ENCODE measurements around the gene MAPK1IP1L. TPM values are rescaled to one million over a fixed set of nuclear protein-coding genes. Genes with fewer than 3 reads are reported as not detected.
"Not testable (repeated sequence)": the region's sequence is repeated elsewhere in the genome, so short reads cannot be mapped to it uniquely, and the experiment has no call there.

The MAPK1IP1L gene
- total RNA-seq, 3 donors from 2014 or later, result 67.7 to 72.7 (median 69.7) TPM

DNA sequence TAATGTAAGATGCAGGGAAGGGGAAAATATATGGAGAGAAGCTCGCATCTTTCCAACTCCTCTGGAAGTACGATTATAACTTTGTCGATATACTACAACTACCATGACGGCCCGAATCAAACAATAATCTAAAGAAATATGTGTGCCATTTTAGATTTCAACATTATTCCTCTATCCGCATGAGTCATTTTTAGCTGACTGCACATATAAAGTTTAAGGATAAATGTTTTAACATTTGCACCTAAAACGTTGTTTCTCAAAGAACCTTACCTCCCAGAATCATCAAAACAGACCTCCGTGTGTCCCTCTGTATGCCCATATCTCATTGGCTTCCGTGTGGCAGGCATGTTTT is 25.0 kb upstream of the MAPK1IP1L start:
- TF ChIP-seq, protein P1, sequence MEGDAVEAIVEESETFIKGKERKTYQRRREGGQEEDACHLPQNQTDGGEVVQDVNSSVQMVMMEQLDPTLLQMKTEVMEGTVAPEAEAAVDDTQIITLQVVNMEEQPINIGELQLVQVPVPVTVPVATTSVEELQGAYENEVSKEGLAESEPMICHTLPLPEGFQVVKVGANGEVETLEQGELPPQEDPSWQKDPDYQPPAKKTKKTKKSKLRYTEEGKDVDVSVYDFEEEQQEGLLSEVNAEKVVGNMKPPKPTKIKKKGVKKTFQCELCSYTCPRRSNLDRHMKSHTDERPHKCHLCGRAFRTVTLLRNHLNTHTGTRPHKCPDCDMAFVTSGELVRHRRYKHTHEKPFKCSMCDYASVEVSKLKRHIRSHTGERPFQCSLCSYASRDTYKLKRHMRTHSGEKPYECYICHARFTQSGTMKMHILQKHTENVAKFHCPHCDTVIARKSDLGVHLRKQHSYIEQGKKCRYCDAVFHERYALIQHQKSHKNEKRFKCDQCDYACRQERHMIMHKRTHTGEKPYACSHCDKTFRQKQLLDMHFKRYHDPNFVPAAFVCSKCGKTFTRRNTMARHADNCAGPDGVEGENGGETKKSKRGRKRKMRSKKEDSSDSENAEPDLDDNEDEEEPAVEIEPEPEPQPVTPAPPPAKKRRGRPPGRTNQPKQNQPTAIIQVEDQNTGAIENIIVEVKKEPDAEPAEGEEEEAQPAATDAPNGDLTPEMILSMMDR (IDR thresholded peaks at IDR 0.05), result no peak
- H3K9me3 ChIP-seq, result no peaks in the 10 kb centered on the region
- DNase-seq (no peak), ATAC-seq (no peak)
- H3K4me1 ChIP-seq (ENCODE audit: low read depth), result peaks cover 21% of the 10 kb centered on the region
- H3K36me3 ChIP-seq (ENCODE audit: low read depth), result no peaks in the 10 kb centered on the region
- intact Hi-C loops (cut with DNase I, micrococcal nuclease), result no loop called here
- H3K4me3 ChIP-seq, result peak overlapping the region; percentile 42

DNA sequence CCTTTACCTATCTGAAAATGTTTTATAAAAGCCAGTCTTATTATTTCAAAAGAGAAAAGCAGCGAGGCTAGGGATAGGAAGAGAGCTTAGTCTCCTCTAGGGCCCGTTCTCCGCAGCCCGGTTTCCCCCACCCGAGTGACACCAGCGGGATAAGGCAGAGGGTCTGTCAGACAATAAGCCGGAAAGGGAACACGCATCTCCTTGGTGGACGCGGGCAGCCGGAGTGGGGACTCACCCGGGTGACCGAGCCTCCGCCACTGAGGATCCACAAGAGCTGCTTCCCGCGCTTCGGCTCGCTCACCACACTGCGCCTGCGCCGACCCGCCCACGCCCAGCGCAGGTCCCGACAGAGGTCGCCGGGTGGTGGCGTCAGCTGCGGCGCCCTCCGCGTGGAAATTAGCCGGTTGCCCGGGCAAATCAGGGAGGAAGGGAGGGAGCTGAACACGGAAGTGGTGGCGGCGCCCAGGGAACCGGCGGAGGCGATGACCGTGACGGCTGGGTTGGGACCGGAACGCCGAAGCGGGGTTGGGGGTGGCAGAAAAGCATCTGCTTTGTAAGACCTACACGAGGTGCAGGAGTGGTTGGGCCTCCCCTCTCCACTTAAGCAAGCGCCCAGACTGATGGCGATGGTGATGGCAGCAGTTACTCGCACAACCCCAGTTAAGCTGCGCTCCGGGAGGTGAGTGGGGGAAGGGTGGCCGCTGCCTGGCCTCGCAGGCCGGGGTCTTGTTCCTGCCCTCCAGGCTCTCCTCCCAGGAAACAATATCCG is 24.5 kb upstream of the MAPK1IP1L start, which contains the start of the genes SOCS4 and WDHD1:
Gene SOCS4 (plus strand): TSS at position 444 of the 769 bp plus-strand sequence. CDS start 15,806 bp downstream, outside the sequence.
Gene WDHD1 (minus strand): TSS at position 307 of the 769 bp plus-strand sequence. CDS start 312 bp downstream, outside the sequence.
- DNase-seq, result peak; percentile 96 to 98 (median 97)
- TF ChIP-seq, protein P1 (IDR thresholded peaks at IDR 0.05), result no peak
- intact Hi-C loops (cut with DNase I, micrococcal nuclease), result no loop called here
- peaks cover 21% of the 10 kb centered on the region for H3K4me1 ChIP-seq (ENCODE audit: low read depth)
- no peaks in the 10 kb centered on the region for H3K36me3 ChIP-seq (ENCODE audit: low read depth)
- H3K9me3 ChIP-seq, result no peaks in the 10 kb centered on the region
- ATAC-seq, result peak; percentile 100
- peak within 1 kb of the TSS; percentile 42 for H3K4me3 ChIP-seq

DNA sequence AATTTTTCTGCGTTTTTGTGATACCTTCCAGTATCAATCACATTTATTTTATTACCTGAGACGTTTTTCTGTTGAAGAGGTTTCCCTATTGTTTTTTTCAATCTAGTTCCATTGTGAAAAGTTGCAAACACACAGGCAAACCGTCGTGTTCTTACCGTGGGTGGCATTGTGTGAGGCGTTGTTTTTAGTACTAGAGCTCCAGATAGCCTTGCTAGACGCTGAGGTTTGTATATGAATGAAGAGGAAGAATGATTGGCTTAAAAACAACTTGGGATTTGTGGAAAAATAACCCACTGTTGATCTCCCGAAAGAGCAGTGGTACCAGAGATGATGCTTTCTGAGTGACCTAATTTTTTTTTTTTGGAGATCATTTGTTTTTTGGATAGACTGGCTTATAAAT is 23.4 kb upstream of the MAPK1IP1L start:
- Histone ChIP-seq H3K4me1 (ENCODE audit: low read depth) (peaks cover 21% of the 10 kb centered on the region), H3K9me3 (no peaks in the 10 kb centered on the region), H3K36me3 (ENCODE audit: low read depth) (no peaks in the 10 kb centered on the region), H3K4me3 (no peak overlapping the region)
- ATAC-seq (no peak), DNase-seq (no peak)
- TF ChIP-seq, protein P1 (IDR thresholded peaks at IDR 0.05), result no peak
- intact Hi-C loops (cut with DNase I, micrococcal nuclease), result no loop called here

DNA sequence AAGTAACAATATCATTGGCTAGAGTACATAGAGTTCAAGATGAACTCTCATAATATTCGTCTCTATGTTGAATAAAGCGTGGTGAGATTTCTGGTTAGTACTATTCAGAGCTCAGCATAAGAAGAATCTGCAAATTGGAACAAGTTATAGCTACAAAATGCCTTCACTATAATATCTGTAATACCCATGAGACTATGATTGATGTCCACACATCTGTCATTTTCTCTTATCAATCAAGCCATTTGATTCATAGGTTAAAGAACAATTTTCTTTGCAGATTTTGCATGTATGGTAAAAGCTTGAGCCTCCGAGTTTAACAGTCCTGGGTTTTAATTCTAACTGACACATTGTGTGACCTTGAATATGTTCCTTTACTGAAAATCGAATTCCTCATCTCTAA is 23.0 kb upstream of the MAPK1IP1L start:
- Histone ChIP-seq H3K36me3 (ENCODE audit: low read depth) (no peaks in the 10 kb centered on the region), H3K9me3 (no peaks in the 10 kb centered on the region), H3K4me3 (no peak overlapping the region), H3K4me1 (ENCODE audit: low read depth) (peaks cover 21% of the 10 kb centered on the region)
- ATAC-seq (no peak), DNase-seq (no peak)
- intact Hi-C loops (cut with DNase I, micrococcal nuclease), result no loop called here
- TF ChIP-seq, protein P1 (IDR thresholded peaks at IDR 0.05), result no peak

DNA sequence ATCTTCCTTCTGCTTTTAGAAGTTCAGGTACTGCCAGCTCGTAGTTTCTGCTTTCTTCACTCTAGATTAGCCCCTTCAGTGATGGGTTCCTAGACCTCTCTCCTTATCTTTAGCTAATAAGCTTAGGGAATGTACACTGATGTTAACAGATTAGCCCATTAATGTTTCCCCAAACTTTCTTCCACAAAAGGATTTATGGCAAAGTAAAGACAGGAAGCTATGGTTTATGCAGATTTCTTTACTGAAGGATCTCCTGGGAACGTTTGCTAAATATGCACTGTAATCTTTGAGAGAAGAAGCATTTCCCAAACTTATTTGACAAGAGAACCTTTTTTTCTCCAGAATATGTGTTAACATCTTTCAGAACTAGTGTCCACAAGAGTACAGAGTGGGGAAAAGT is 20.3 kb upstream of the MAPK1IP1L start:
- no peak for ATAC-seq
- Histone ChIP-seq H3K36me3 (ENCODE audit: low read depth) (no peaks in the 10 kb centered on the region), H3K9me3 (no peaks in the 10 kb centered on the region), H3K4me3 (no peak overlapping the region), H3K4me1 (ENCODE audit: low read depth) (peaks cover 16% of the 10 kb centered on the region)
- DNase-seq, result no peak
- intact Hi-C loops (cut with DNase I, micrococcal nuclease), result no loop called here
- TF ChIP-seq, protein P1 (IDR thresholded peaks at IDR 0.05), result no peak

DNA sequence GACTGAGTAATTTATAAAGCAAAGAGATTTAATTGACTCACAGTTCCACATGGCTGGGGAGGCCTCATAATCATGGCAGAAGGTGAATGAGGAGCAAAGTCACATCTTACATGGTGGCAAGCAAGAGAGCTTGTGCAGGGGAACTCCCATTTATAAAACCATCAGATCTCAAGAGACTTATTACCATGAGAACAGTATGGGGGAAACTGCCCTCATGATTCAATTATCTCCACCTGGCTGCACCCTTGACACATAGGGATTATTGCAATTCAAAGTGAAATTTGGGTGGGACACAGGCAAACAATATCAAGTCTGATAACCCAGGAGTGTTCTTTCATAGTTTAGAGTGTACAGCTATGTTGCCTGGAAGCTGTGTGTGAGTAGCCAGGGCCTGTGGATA is 13.5 kb upstream of the MAPK1IP1L start:
- H3K9me3 ChIP-seq; intact Hi-C loops (cut with DNase I, micrococcal nuclease); H3K4me1 ChIP-seq (ENCODE audit: low read depth); H3K36me3 ChIP-seq (ENCODE audit: low read depth); DNase-seq; ATAC-seq; H3K4me3 ChIP-seq: not testable (repeated sequence)
